HFF-Myc (cell line): Measurements from ENCODE around the gene SLC5A5.
"Not testable (repeated sequence)": the region's sequence is repeated elsewhere in the genome, so short reads cannot be mapped to it uniquely, and the experiment has no call there.

ENCODE experiments used
- DNase-seq: peaks from one replicate; pipeline ENCODE4 v3.0.0-alpha.2; 2011; ENCODE audit warnings: low read depth; ENCODE audit errors: extremely low read depth
- H3K4me3 ChIP-seq: replicated peaks from 2 replicates; pipeline ENCODE4 v1.5.1; 2011; ENCODE audit warnings: low read depth, mild to moderate bottlenecking, control low read depth, low read length
- CTCF ChIP-seq: IDR thresholded peaks from 2 replicates; pipeline ENCODE4 v1.5.1; 2012; ENCODE audit warnings: mild to moderate bottlenecking, low read depth, low read length, control low read depth; ENCODE audit errors: missing control alignments

The SLC5A5 gene

DNA sequence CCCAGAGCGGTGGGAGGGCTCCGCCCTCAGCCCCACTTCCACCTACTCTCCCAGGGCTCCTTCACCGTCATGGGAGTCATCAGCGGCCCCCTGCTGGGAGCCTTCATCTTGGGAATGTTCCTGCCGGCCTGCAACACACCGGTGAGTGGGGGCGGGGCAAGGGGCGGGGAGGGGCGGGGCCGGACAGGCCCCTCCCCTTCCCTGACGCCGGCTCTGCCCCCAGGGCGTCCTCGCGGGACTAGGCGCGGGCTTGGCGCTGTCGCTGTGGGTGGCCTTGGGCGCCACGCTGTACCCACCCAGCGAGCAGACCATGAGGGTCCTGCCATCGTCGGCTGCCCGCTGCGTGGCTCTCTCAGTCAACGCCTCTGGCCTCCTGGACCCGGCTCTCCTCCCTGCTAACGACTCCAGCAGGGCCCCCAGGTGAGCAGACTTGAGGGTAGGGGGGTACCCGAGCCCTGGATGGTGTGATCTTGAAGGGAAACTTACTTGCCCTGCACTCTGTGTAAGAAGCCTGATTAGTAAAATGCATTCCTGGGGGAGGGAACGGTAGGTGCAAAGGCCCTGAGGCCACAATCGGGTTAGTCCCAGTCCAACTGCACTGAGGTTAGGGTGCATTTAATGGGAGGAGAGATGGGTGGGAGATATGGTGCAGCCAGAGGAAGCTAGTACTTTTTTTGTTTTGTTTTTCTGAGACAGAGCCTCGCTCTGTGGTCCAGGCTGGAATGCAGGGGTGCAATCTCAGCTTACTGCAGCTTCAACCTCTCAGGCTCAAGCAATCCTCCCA is 12.1 kb downstream of the SLC5A5 start:
- no peak overlapping the region for H3K4me3 ChIP-seq
- TF ChIP-seq CTCF = no peak
- DNase-seq = no peak

GRCh38 chr19:17886515-17886914 is 14.8 kb downstream of the SLC5A5 start:
- H3K4me3 ChIP-seq = no peak overlapping the region
- TF ChIP-seq CTCF = no peak
- no peak for DNase-seq

DNA sequence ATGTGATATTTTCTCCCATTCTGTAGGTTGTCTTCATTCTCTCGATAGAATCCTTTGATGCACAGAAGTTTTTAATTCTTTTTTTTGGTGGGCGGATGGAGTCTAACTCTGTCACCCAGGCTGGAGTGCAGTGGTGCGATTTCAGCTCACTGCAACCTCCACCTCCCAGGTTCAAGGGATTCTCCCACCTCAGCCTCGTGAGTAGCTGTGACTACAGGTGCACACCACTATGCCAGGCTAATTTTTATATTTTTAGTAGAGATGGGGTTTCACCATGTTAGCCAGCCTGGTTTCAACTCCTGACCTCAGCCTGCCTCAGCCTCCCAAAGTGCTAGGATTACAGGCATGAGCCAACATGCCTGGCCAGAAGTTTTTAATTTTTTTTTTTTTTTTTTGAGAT is 15.5 kb downstream of the SLC5A5 start:
- not testable (repeated sequence) for H3K4me3 ChIP-seq, DNase-seq

GRCh38 chr19:17888260-17888659 is 16.5 kb downstream of the SLC5A5 start:
- no peak for TF ChIP-seq CTCF
- no peak overlapping the region for H3K4me3 ChIP-seq
- DNase-seq = no peak

DNA sequence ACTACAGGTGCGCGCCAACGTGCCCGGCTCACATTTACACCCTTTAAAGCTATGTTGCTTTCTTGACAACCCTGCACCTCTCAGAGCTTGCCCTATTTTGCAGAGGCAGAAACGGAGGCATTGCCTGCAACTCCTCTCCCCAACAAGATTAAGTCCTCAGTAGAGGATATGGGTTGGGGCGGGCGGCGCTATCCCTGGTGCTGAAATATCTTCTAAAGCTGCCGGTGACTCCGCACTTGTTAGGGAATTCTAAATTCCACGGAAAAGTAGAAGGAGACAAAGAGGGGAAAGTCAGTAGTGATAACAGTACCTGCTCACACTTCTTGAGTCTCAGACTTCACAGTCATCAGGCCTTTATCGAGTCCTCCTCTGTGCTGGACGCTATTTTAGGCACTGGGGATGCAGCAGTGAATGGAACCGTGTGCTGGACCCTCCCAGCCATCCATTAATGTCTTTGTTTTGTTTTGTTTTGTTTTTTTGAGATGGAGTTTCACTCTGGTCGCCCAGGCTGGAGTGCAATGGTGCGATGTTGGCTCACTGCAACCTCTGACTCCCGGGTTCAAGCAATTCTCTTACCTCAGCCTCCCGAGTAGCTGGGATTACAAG is 18.0 kb downstream of the SLC5A5 start:
- H3K4me3 ChIP-seq = no peak overlapping the region
- TF ChIP-seq CTCF = no peak
- DNase-seq = no peak

DNA sequence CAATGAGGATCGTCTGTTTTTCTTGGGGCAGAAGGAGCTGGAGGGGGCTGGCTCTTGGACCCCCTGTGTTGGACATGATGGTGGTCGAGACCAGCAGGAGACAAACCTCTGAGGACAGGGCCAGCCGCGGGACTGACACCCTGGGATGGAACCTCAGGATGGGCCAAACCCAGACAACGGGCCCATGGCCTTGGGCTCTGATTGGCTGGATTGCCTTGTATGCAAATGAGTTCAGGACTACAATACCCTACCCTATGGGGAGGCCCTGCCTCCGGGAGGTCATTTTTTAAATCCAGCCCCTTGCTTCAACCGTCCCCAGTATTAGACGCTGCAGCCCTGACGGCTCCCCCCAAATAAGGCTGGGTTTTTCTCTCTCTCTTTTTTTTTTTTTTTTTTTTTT is 22.0 kb downstream of the SLC5A5 start:
- no peak for DNase-seq
- no peak for TF ChIP-seq CTCF
- H3K4me3 ChIP-seq = no peak overlapping the region

DNA sequence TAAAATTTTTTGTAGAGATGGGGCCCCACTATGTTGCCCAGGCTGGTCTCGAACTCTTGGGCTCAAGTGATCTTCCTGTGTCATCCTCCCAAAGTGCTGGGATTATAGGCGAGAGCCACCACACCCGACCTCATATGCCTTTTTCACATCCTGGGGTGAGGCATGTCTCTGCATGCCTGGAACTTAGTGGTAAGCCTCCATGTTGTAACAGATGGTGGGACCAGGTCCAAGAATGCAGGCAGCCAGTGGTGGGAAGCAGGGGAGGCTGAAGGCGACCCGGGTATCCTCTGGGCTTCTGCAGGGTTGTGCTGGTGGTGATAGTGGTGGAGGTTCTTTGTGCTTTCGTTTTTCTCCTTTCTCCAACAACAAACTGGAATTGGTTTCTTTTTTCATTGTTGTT is 31.0 kb downstream of the SLC5A5 start:
- DNase-seq = peak; percentile 77
- no peak for TF ChIP-seq CTCF
- no peak overlapping the region for H3K4me3 ChIP-seq
